Colon (tissue), 2 donors: ENCODE data around the gene FBXO22.
"Not testable (repeated sequence)": the region's sequence is repeated elsewhere in the genome, so short reads cannot be mapped to it uniquely, and the experiment has no call there.

Experiments
- FAIRE-seq: peaks from 2 replicates; lab custom pipeline; 2012; peaks lifted over from hg19 to GRCh38; lab: Jason Lieb, UNC
- donor health status: control.
- donor health status: control.

FBXO22 gene

GRCh38 chr15:75903331-75904239, at the start of gene FBXO22:
TSS of gene FBXO22 (plus strand) at chr15:75903878. CDS start at chr15:75903964, 86 bp downstream.
- no peak for FAIRE-seq

- FAIRE-seq: no peak
These were observed 45.8 kb upstream of the FBXO22 start for GRCh38 chr15:75857886-75858285.

- FAIRE-seq: no peak
These were observed 41.8 kb upstream of the FBXO22 start for GRCh38 chr15:75861750-75862402.

- FAIRE-seq: no peak
These were observed 40.9 kb upstream of the FBXO22 start for GRCh38 chr15:75862796-75863195.

GRCh38 chr15:75864213-75865059, 39.2 kb upstream of the FBXO22 start:
- FAIRE-seq: no peak

GRCh38 chr15:75866045-75866444, 37.6 kb upstream of the FBXO22 start:
- not testable (repeated sequence) for FAIRE-seq

GRCh38 chr15:75866916-75867315, 36.8 kb upstream of the FBXO22 start:
- FAIRE-seq: no peak

GRCh38 chr15:75867449-75867848, 36.2 kb upstream of the FBXO22 start:
- no peak for FAIRE-seq

GRCh38 chr15:75868019-75868418, 35.7 kb upstream of the FBXO22 start:
- no peak for FAIRE-seq

GRCh38 chr15:75869446-75869845, 34.2 kb upstream of the FBXO22 start:
- FAIRE-seq: no peak

GRCh38 chr15:75871589-75871988, 32.1 kb upstream of the FBXO22 start:
- FAIRE-seq: not testable (repeated sequence)

GRCh38 chr15:75872403-75872990, 31.2 kb upstream of the FBXO22 start:
- no peak for FAIRE-seq

- no peak for FAIRE-seq
These were observed 19.6 kb upstream of the FBXO22 start for GRCh38 chr15:75884041-75884440.

- no peak for FAIRE-seq
These were observed 16.5 kb upstream of the FBXO22 start for GRCh38 chr15:75887178-75887577.

- no peak for FAIRE-seq
These were observed 11.8 kb upstream of the FBXO22 start for GRCh38 chr15:75891895-75892294.

- no peak for FAIRE-seq
These were observed 7.9 kb upstream of the FBXO22 start for GRCh38 chr15:75895731-75896130.

- FAIRE-seq: no peak
These were observed 3.1 kb upstream of the FBXO22 start for GRCh38 chr15:75900577-75900976.

GRCh38 chr15:75902129-75902557, 1.5 kb upstream of the FBXO22 start:
- FAIRE-seq: no peak

GRCh38 chr15:75905231-75905630, 1.6 kb downstream of the FBXO22 start:
- FAIRE-seq: no peak

- FAIRE-seq: not testable (repeated sequence)
These were observed 6.7 kb downstream of the FBXO22 start for GRCh38 chr15:75910355-75910754.

GRCh38 chr15:75916978-75917377, 13.3 kb downstream of the FBXO22 start:
- FAIRE-seq: no peak

- FAIRE-seq: no peak
These were observed 14.5 kb downstream of the FBXO22 start for GRCh38 chr15:75918135-75918534.
